ENCODE measurements around the gene C13orf42.

DNA sequence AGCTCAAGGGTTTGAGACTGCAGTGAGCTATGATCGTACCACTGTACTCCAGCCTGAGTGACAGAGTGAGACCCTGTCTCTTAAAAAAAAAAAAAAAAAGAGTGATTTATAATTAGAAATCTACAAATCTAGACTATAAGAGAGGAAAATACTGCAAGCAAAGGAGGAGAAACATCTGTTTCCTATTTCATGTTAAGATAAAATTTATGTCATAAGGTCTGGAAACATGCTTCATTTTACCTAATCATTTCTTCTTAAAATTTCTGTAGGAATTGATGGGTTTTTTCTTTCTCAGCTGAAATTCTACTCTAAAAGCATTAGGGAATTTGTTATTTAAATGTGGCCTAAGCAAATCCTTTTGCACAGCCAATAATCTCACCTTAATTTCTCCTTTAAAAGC is 53.2 kb downstream of the C13orf42 start:
- TF ChIP-seq, protein P1, sequence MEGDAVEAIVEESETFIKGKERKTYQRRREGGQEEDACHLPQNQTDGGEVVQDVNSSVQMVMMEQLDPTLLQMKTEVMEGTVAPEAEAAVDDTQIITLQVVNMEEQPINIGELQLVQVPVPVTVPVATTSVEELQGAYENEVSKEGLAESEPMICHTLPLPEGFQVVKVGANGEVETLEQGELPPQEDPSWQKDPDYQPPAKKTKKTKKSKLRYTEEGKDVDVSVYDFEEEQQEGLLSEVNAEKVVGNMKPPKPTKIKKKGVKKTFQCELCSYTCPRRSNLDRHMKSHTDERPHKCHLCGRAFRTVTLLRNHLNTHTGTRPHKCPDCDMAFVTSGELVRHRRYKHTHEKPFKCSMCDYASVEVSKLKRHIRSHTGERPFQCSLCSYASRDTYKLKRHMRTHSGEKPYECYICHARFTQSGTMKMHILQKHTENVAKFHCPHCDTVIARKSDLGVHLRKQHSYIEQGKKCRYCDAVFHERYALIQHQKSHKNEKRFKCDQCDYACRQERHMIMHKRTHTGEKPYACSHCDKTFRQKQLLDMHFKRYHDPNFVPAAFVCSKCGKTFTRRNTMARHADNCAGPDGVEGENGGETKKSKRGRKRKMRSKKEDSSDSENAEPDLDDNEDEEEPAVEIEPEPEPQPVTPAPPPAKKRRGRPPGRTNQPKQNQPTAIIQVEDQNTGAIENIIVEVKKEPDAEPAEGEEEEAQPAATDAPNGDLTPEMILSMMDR (IDR thresholded peaks at IDR 0.05), result no peak
- TF ChIP-seq POLR2A (IDR thresholded peaks at IDR 0.05), result no peak
